ENCODE results near the gene CDK6.

The CDK6 gene

GRCh38 chr7:92845736-92846135, 9.4 kb upstream of the CDK6 start:
- no peak for DNase-seq (ENCODE audit: low read depth)

GRCh38 chr7:92843781-92844180, 7.4 kb upstream of the CDK6 start:
- no peak for DNase-seq (ENCODE audit: low read depth)

GRCh38 chr7:92843034-92843760, 6.8 kb upstream of the CDK6 start:
- no peak for DNase-seq (ENCODE audit: low read depth)

- DNase-seq (ENCODE audit: low read depth): no peak
These were observed 4.8 kb upstream of the CDK6 start for GRCh38 chr7:92841192-92841591.

- DNase-seq (ENCODE audit: low read depth): no peak
These were observed 3.9 kb upstream of the CDK6 start for GRCh38 chr7:92840316-92840715.

GRCh38 chr7:92839901-92840300, 3.5 kb upstream of the CDK6 start:
- DNase-seq (ENCODE audit: low read depth): no peak

GRCh38 chr7:92838934-92839333, 2.6 kb upstream of the CDK6 start:
- DNase-seq (ENCODE audit: low read depth): no peak

GRCh38 chr7:92837000-92837749, 802 bp upstream of the CDK6 start:
- peak; percentile 22 for DNase-seq (ENCODE audit: low read depth)

GRCh38 chr7:92835851-92836488, 403 bp downstream of the CDK6 start:
- DNase-seq (ENCODE audit: low read depth): peak; percentile 31

- peak; percentile 38 for DNase-seq (ENCODE audit: low read depth)
These were observed 1.0 kb downstream of the CDK6 start for GRCh38 chr7:92835261-92835850.

- DNase-seq (ENCODE audit: low read depth): no peak
These were observed 1.7 kb downstream of the CDK6 start for GRCh38 chr7:92834507-92835260.

- peak; percentile 78 for DNase-seq (ENCODE audit: low read depth)
These were observed 2.4 kb downstream of the CDK6 start for GRCh38 chr7:92833766-92834506.

- DNase-seq (ENCODE audit: low read depth): peak; percentile 79
These were observed 3.2 kb downstream of the CDK6 start for GRCh38 chr7:92833024-92833765.

- DNase-seq (ENCODE audit: low read depth): no peak
These were observed 3.8 kb downstream of the CDK6 start for GRCh38 chr7:92832534-92833023.

GRCh38 chr7:92831716-92832533, 4.4 kb downstream of the CDK6 start:
- no peak for DNase-seq (ENCODE audit: low read depth)

- no peak for DNase-seq (ENCODE audit: low read depth)
These were observed 5.8 kb downstream of the CDK6 start for GRCh38 chr7:92830532-92831110.

- no peak for DNase-seq (ENCODE audit: low read depth)
These were observed 6.3 kb downstream of the CDK6 start for GRCh38 chr7:92830027-92830426.

GRCh38 chr7:92827464-92828120, 8.8 kb downstream of the CDK6 start:
- no peak for DNase-seq (ENCODE audit: low read depth)

Data from stimulated activated CD8-positive, alpha-beta memory T cell treated with anti-CD3 and anti-CD28 coated beads, Interleukin-4, amount 100 ng/mL, for 24 hours (primary cell).